Spleen (tissue), 11 donors: Measurements from ENCODE around the gene USP49. TPM values are rescaled to one million over a fixed set of nuclear protein-coding genes. Genes with fewer than 3 reads are reported as not detected.
"Not testable (repeated sequence)": the region's sequence is repeated elsewhere in the genome, so short reads cannot be mapped to it uniquely, and the experiment has no call there.

Source experiments
- DNase-seq: peaks from one replicate; pipeline ENCODE4 v3.0.0-alpha.2; 2020
- H3K27ac ChIP-seq, 8 donors: fragments of 200-600 bp; sonication (generic) in 7 of 8; 1 replicate in 4 of 8; 2 replicates in 4 of 8; pipeline versions ENCODE4 v1.5.0 to v1.8.0; 2016 to 2021; ENCODE audit warnings: inconsistent platforms in 4 of 8, mild to moderate bottlenecking in 4 of 8, moderate library complexity in 1 of 8
- H3K27me3 ChIP-seq, 7 donors: fragments of 200-600 bp; sonication (generic) in 6 of 7; replicated peaks in 1 of 7; 1 replicate in 4 of 7; 2 replicates in 3 of 7; pipeline versions ENCODE4 v1.5.0 to v1.8.0; 2016 to 2021; ENCODE audit warnings: inconsistent platforms in 3 of 7, mild to moderate bottlenecking in 1 of 7
- H3K36me3 ChIP-seq, 6 donors: fragments of 200-600 bp; sonication (generic) in 5 of 6; 1 replicate in 4 of 6; 2 replicates in 2 of 6; pipeline versions ENCODE4 v1.5.0 to v1.8.0; 2016 to 2021; ENCODE audit warnings: inconsistent platforms in 2 of 6
- H3K4me1 ChIP-seq, 6 donors: fragments of 200-600 bp; sonication (generic) in 5 of 6; 1 replicate in 3 of 6; 2 replicates in 3 of 6; pipeline versions ENCODE4 v1.5.0 to v1.8.0; 2016 to 2021; ENCODE audit warnings: inconsistent platforms in 3 of 6
- H3K4me3 ChIP-seq, 8 donors: fragments of 200-600 bp; sonication (generic) in 7 of 8; 1 replicate in 4 of 8; 2 replicates in 4 of 8; pipeline versions ENCODE4 v1.5.0 to v1.8.0; 2016 to 2021; ENCODE audit warnings: inconsistent platforms in 4 of 8, mild to moderate bottlenecking in 4 of 8, moderate library complexity in 2 of 8
- H3K9me3 ChIP-seq, 8 donors: fragments of 200-600 bp; sonication (generic) in 7 of 8; 1 replicate in 4 of 8; 2 replicates in 4 of 8; pipeline versions ENCODE4 v1.5.0 to v1.8.0; 2016 to 2021; ENCODE audit warnings: inconsistent platforms in 4 of 8
- CTCF ChIP-seq, 11 experiments: fragments of 200-600 bp in 7 of 11; fragments of 450-650 bp in 4 of 11; sonication (generic) in 4 of 11; IDR thresholded peaks in 8 of 11; conservative IDR thresholded peaks in 3 of 11; 1 replicate in 7 of 11; 2 replicates in 4 of 11; pipeline versions ENCODE4 v1.4.0 to v1.8.0; 2016 to 2021; ENCODE audit warnings: antibody characterized with exemption in 11 of 11, inconsistent platforms in 4 of 11, mild to moderate bottlenecking in 1 of 11
- POLR2A ChIP-seq, 3 donors: fragments of 450-650 bp; IDR thresholded peaks; one replicate each; pipeline ENCODE4 v1.5.1; 2017; ENCODE audit warnings: antibody characterized with exemption in 3 of 3, mild to moderate bottlenecking in 1 of 3
- POLR2AphosphoS5 ChIP-seq, 3 donors: sonication (generic); formaldehyde crosslinking; IDR thresholded peaks; one replicate each; pipeline ENCODE4 v1.5.1; 2017; ENCODE audit warnings: antibody characterized with exemption in 3 of 3
- WGBS, 5 donors: extraction: QIAGEN DNeasy Blood & Tissue Kit in 3 of 5; methylation state at CpG; one replicate each; pipeline versions ENCODE4 v1.1.5 to v1.1.7; 2013 to 2018; 5-methylcytosine and 5-hydroxymethylcytosine counted together
- intact Hi-C: fragments of 100-400 bp; cut with DNase I; formaldehyde crosslinking; loops from one replicate; pipeline ENCODE4 v1.15.0; 2023; ENCODE audit warnings: low total_unique reads
- polyA plus RNA-seq, 3 donors: library from polyadenylated mRNA; stranded (reverse); fragments of 200-250 nt; gene quantifications; one replicate each; pipeline ENCODE4 v1.2.1, GENCODE V29; 2013
- total RNA-seq, 7 donors: library from RNA; depleted of rRNA in 3 of 7; stranded (reverse); fragments of >200 nt in 3 of 7; fragmentation: NEBNext Ultra II Directional in 4 of 7; extraction: Animal tissue kit (Norgen Biotek cat#: 25700) in 4 of 7; gene quantifications; one replicate each; pipeline versions ENCODE4 v1.1.0 to v1.2.1, GENCODE V29; 2016 to 2021
- donor health status: healthy with polysubstance abuse.
- donor health status: DM: no; HTN: no; CAD: no; lungs with moderate emphysema.
- donor health status: DM: no; HTN: no; CAD: no.
- donor health status: Bipolar disorder and iron deficiency.
- donor health status: healthy.
- donor health status: DM: no; HTN: no; CAD: no.
- donor health status: DM: yes; HTN: yes; CAD: no.

USP49 gene
- total and polyA plus RNA-seq, 10 donors, result 0.35 to 6.8 (median 4.2) TPM

- 71 to 90% (median 82%) methylated on average over 4 of the region's 4 CpGs for WGBS, 5 donors
- H3K9me3 ChIP-seq, result no peaks in the 10 kb centered on the region
- intact Hi-C loops, result no loop called here
Measured at GRCh38 chr6:41814629-41815028, 80.5 kb downstream of the USP49 start.

GRCh38 chr6:41813956-41814355 is 81.2 kb downstream of the USP49 start:
- WGBS, 5 donors, result 88 to 94% (median 90%) methylated on average over 2 of the region's 2 CpGs
- no peaks in the 10 kb centered on the region for H3K9me3 ChIP-seq
- no peak overlapping the region for H3K4me3 ChIP-seq
- no peaks in the 10 kb centered on the region for H3K4me1 ChIP-seq
- no peak for TF ChIP-seq POLR2AphosphoS5 (IDR thresholded peaks at IDR 0.05)
- no peaks in the 10 kb centered on the region for H3K36me3 ChIP-seq
- no peak for DNase-seq
- H3K27me3 ChIP-seq, result no peaks in the 10 kb centered on the region
- intact Hi-C loops, result no loop called here
- H3K27ac ChIP-seq, result no peak overlapping the region

More at GRCh38 chr6:41814629-41815028, 80.5 kb downstream of the USP49 start:
- TF ChIP-seq POLR2AphosphoS5 (IDR thresholded peaks at IDR 0.05), result no peak
- no peak for TF ChIP-seq CTCF (IDR thresholded peaks at IDR 0.05 in 8 of 11, conservative IDR thresholded peaks at IDR 0.05 in 3 of 11)
- no peak for TF ChIP-seq POLR2A (IDR thresholded peaks at IDR 0.05)
- no peak for DNase-seq
- H3K27ac ChIP-seq, result no peak overlapping the region
- H3K27me3 ChIP-seq, result no peaks in the 10 kb centered on the region
- no peak overlapping the region for H3K4me3 ChIP-seq
- no peaks in the 10 kb centered on the region for H3K4me1 ChIP-seq
- no peaks in the 10 kb centered on the region for H3K36me3 ChIP-seq

DNA sequence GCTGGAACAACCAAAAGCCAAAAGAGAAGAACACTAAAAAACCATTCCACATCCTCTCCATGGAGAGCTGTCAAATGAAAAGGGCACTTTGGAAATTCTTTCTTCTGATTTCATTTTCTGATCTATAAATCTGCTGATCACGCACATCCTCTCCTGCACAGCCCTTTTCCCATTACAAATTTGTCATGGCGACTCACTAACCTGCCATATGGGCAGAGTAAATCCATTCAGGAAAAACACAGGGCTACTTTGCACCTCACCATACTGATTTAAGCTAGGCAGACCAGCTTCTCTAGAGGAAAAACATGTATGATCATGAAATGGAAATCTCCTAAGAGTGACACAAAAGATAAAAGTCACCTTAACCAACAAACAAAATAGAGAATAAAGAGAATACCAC is 81.7 kb downstream of the USP49 start:
- WGBS, 5 donors, result 90 to 92% (median 92%) methylated on average over 2 of the region's 2 CpGs
- DNase-seq, result no peak
- no peaks in the 10 kb centered on the region for H3K36me3 ChIP-seq
- intact Hi-C loops, result no loop called here
- no peak overlapping the region for H3K27ac ChIP-seq
- no peaks in the 10 kb centered on the region for H3K9me3 ChIP-seq
- no peaks in the 10 kb centered on the region for H3K4me1 ChIP-seq
- TF ChIP-seq POLR2AphosphoS5 (IDR thresholded peaks at IDR 0.05) (no peak), POLR2A (IDR thresholded peaks at IDR 0.05) (no peak), CTCF (IDR thresholded peaks at IDR 0.05 in 8 of 11, conservative IDR thresholded peaks at IDR 0.05 in 3 of 11) (no peak)
- no peaks in the 10 kb centered on the region for H3K27me3 ChIP-seq
- H3K4me3 ChIP-seq, result no peak overlapping the region

DNA sequence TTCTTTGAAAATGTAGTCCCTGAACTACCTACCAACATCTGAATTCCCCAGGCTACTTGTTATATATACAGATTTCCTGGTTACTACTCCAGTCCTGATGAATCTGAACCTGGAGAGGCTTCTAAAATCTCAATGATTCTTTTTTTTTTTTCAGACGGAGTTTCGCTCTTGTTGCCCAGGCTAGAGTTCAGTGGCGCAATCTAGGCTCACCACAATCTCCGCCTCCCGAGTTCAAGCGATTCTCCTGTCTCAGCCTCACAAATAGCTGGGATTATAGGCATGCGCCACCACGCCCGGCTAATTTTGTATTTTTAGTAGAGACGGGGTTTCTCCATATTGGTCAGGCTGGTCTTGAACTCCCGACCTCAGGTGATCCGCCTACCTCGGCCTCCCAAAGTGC is 83.2 kb downstream of the USP49 start:
- DNase-seq, H3K4me3 ChIP-seq, H3K4me1 ChIP-seq, intact Hi-C loops, H3K36me3 ChIP-seq, H3K27me3 ChIP-seq, H3K27ac ChIP-seq, H3K9me3 ChIP-seq: not testable (repeated sequence)
- 81 to 96% (median 88%) methylated on average over 9 to 13 of the region's 13 CpGs for WGBS, 5 donors

GRCh38 chr6:41811095-41811494 is 84.1 kb downstream of the USP49 start:
- intact Hi-C loops, result no loop called here

More at GRCh38 chr6:41811095-41811494, 84.1 kb downstream of the USP49 start:
- Histone ChIP-seq H3K9me3 (no peaks in the 10 kb centered on the region), H3K4me1 (no peaks in the 10 kb centered on the region), H3K27ac (no peak overlapping the region), H3K4me3 (no peak overlapping the region), H3K27me3 (no peaks in the 10 kb centered on the region), H3K36me3 (peaks cover 0 to 7% (median 6%) of the 10 kb centered on the region in 6 donors)
- TF ChIP-seq POLR2A (IDR thresholded peaks at IDR 0.05) (no peak), CTCF (IDR thresholded peaks at IDR 0.05 in 8 of 11, conservative IDR thresholded peaks at IDR 0.05 in 3 of 11) (no peak), POLR2AphosphoS5 (IDR thresholded peaks at IDR 0.05) (no peak)
- DNase-seq, result no peak
- 93 to 98% (median 94%) methylated on average over 3 of the region's 3 CpGs for WGBS, 5 donors
